Fibroblast of lung (primary cell): ENCODE results near the gene RSAD1.

ENCODE experiments used
- CTCF ChIP-seq, 2 donors: IDR thresholded peaks in 1 of 2; conservative IDR thresholded peaks in 1 of 2; 1 replicate in 1 of 2; 2 replicates in 1 of 2; pipeline ENCODE4 v1.5.1; 2011 to 2012; ENCODE audit warnings: low read length in 2 of 2, control low read depth in 1 of 2, inconsistent platforms in 1 of 2, low read depth in 1 of 2, mild to moderate bottlenecking in 1 of 2
- EZH2 ChIP-seq: IDR thresholded peaks from 2 replicates; pipeline ENCODE4 v1.5.1; 2012; ENCODE audit warnings: low read length, control low read depth, mild to moderate bottlenecking; ENCODE audit errors: missing control alignments

- no peak for TF ChIP-seq CTCF (conservative IDR thresholded peaks at IDR 0.05 in 1 of 2, IDR thresholded peaks at IDR 0.05 in 1 of 2; ENCODE audit: low read depth in 1 of 2, low read length in 2 of 2)
- no peak for TF ChIP-seq EZH2
These were observed 23.8 kb downstream of the RSAD1 start for GRCh38 chr17:50502301-50502990.
